HUES6 (cell line): ENCODE results near the gene CCSER2.
"Not testable (repeated sequence)": the region's sequence is repeated elsewhere in the genome, so short reads cannot be mapped to it uniquely, and the experiment has no call there.

ENCODE experiments used
- H3K27ac ChIP-seq: 2 replicates; pipeline ENCODE4 v1.7.0; 2013; ENCODE audit warnings: low read depth, mild to moderate bottlenecking, low read length, inconsistent platforms
- H3K27me3 ChIP-seq: 2 replicates; pipeline ENCODE4 v1.6.1; 2013; ENCODE audit warnings: low read length; ENCODE audit not compliant: control insufficient read depth, insufficient read depth
- H3K36me3 ChIP-seq: 2 replicates; pipeline ENCODE4 v1.6.1; 2013; ENCODE audit warnings: low read length; ENCODE audit not compliant: control insufficient read depth, insufficient read depth
- H3K4me1 ChIP-seq: 2 replicates; pipeline ENCODE4 v1.6.1; 2013; ENCODE audit warnings: low read length; ENCODE audit not compliant: control insufficient read depth, insufficient read depth
- H3K4me3 ChIP-seq: 2 replicates; pipeline ENCODE4 v1.5.1; 2013; ENCODE audit warnings: low read depth, low read length
- H3K9ac ChIP-seq: one replicate; pipeline ENCODE4 v1.6.1; 2013; ENCODE audit warnings: mild to moderate bottlenecking, low read length
- H3K9me3 ChIP-seq: 2 replicates; pipeline ENCODE4 v1.6.1; 2013; ENCODE audit warnings: low read depth, low read length; ENCODE audit not compliant: control insufficient read depth, insufficient read depth

Gene CCSER2

GRCh38 chr10:84493361-84493760 lies 165.0 kb downstream of the CCSER2 start:
- Histone ChIP-seq H3K9me3 (peaks cover 12% of the 10 kb centered on the region), H3K27me3 (no peaks in the 10 kb centered on the region), H3K4me1 (peaks cover 3% of the 10 kb centered on the region; the same call in 1 of the 2 replicates), H3K9ac (no peak overlapping the region), H3K27ac (no peak overlapping the region), H3K4me3 (no peak overlapping the region), H3K36me3 (peaks cover 5% of the 10 kb centered on the region; the same call in 1 of the 2 replicates)

DNA sequence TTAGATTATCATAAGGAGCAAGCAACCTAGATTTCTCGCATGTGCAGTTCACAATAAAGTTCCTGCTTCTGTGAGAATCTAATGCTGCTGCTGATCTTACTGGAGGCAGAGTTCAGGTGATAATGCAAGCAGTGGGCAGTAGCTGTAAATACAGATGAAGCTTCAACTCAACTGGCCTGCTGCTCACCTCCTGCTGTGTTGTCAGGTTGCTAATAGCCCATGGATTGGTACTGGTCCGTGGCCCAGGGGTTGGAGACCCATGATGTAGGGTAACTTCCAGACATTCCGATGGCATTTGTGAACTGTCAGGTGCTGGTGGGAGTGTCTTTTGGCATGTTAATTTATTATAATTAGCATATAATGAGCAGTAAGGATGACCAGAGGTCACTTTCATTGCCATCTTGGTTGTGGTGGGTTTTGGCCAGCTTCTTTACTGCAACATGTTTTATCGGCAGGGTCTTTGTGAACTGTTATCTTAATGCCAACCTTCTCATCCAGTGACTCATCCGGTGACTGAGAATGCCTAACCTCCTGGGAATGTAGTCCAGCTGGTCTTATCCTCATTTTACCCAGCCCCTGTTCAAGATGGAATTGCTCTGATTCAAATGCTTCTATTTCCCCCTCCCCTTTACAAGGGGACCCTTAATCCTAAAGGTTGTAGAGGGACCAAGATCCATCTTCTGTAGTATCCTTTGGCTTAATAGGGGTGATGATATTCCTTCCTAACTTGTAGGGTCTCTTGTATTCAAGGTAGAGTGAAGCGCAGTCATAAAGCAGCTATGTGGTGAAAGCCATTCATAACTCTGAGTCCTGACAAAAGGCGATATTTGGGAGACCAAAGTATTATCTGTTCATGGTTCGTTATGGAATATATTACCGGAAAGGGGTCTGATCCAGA lies 165.8 kb downstream of the CCSER2 start:
- H3K9me3 ChIP-seq, result peaks cover 12% of the 10 kb centered on the region
- H3K9ac ChIP-seq, result no peak overlapping the region
- no peak overlapping the region for H3K4me3 ChIP-seq
- peaks cover 3% of the 10 kb centered on the region; the same call in 1 of the 2 replicates for H3K4me1 ChIP-seq
- H3K27ac ChIP-seq, result no peak overlapping the region
- H3K36me3 ChIP-seq, result peaks cover 5% of the 10 kb centered on the region; the same call in 1 of the 2 replicates
- no peaks in the 10 kb centered on the region for H3K27me3 ChIP-seq

GRCh38 chr10:84494849-84495180 lies 166.4 kb downstream of the CCSER2 start:
- Histone ChIP-seq H3K4me3 (no peak overlapping the region), H3K27ac (no peak overlapping the region), H3K9ac (no peak overlapping the region), H3K4me1 (peaks cover 5% of the 10 kb centered on the region), H3K27me3 (no peaks in the 10 kb centered on the region), H3K36me3 (peaks cover 5% of the 10 kb centered on the region; the same call in 1 of the 2 replicates), H3K9me3 (peaks cover 12% of the 10 kb centered on the region)

DNA sequence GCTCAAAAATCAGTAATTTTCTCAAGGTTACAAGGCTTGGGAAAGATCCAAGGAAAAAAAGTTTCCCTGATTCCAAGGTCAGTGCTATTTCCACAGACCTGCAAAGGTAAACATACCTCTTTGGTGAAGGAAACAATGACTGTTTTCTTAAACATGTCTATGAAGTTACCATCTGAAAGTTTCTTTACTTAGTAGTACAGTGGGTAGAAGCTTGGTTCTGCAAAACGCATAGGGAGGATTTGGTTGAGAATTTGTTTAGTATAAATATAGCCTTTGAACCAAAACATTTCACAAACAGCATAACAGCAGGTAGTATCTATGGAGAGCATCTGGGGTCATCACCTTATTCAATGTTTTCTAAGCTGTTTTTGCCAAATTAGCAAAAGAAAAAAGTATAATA lies 169.6 kb downstream of the CCSER2 start:
- Histone ChIP-seq H3K27ac (no peak overlapping the region), H3K4me3 (no peak overlapping the region), H3K9me3 (no peaks in the 10 kb centered on the region; the same call in 1 of the 2 replicates), H3K27me3 (no peaks in the 10 kb centered on the region), H3K36me3 (no peaks in the 10 kb centered on the region), H3K9ac (no peak overlapping the region), H3K4me1 (peaks cover 14% of the 10 kb centered on the region)

- H3K9ac ChIP-seq, H3K27ac ChIP-seq, H3K36me3 ChIP-seq, H3K9me3 ChIP-seq, H3K4me3 ChIP-seq, H3K27me3 ChIP-seq: not testable (repeated sequence)
- peaks cover 11% of the 10 kb centered on the region for H3K4me1 ChIP-seq
Observed at GRCh38 chr10:84499039-84499438, 170.7 kb downstream of the CCSER2 start.

GRCh38 chr10:84499846-84500245 lies 171.5 kb downstream of the CCSER2 start:
- Histone ChIP-seq H3K9me3 (no peaks in the 10 kb centered on the region; the same call in 1 of the 2 replicates), H3K27ac (no peak overlapping the region), H3K36me3 (no peaks in the 10 kb centered on the region), H3K4me1 (peaks cover 11% of the 10 kb centered on the region), H3K9ac (no peak overlapping the region), H3K4me3 (no peak overlapping the region), H3K27me3 (no peaks in the 10 kb centered on the region)

DNA sequence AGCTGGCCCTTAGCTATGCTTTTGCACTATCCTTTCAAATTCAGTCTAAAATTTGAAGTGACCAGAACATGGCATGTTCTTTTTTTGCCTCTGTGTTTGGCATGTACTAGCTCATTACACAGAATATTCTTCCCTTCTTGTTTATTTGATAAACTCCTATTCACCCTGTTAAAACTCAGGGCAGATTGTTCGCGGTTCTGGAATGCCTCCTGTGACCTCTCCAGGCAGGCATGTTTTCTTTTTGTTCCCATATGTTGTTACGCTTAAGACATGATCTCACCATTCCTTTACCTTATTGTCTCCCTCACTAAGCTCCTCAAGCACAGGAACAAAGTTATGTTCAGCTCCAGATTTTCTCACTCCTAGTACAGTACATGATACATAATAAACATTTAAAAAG lies 181.7 kb downstream of the CCSER2 start:
- peaks cover 10% of the 10 kb centered on the region for H3K4me1 ChIP-seq
- peaks cover 11% of the 10 kb centered on the region for H3K36me3 ChIP-seq
- H3K9ac ChIP-seq, result no peak overlapping the region
- H3K27me3 ChIP-seq, result no peaks in the 10 kb centered on the region
- no peak overlapping the region for H3K27ac ChIP-seq
- no peaks in the 10 kb centered on the region for H3K9me3 ChIP-seq
- H3K4me3 ChIP-seq, result no peak overlapping the region

DNA sequence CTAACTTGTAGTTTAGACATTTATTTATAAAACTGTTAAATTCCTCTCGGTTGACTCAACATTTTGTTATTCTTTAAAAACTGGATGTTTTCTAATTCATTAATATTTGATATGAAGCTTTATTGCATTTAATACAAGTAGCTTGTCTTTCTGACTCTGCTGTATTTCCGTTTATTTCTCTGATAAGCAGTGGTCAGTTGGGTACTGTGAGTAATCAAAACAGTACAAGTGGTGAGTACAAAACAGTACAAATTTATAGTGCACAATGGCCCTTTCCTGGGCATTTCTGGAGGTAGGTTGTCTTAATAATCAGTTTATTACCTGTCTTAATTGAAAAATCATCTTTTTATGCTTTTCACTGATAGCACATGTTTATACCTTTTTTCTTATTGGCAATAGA lies 182.7 kb downstream of the CCSER2 start:
- Histone ChIP-seq H3K9me3 (no peaks in the 10 kb centered on the region), H3K27me3 (no peaks in the 10 kb centered on the region), H3K27ac (no peak overlapping the region), H3K9ac (no peak overlapping the region), H3K36me3 (peaks cover 11% of the 10 kb centered on the region), H3K4me3 (no peak overlapping the region), H3K4me1 (peaks cover 10% of the 10 kb centered on the region)

DNA sequence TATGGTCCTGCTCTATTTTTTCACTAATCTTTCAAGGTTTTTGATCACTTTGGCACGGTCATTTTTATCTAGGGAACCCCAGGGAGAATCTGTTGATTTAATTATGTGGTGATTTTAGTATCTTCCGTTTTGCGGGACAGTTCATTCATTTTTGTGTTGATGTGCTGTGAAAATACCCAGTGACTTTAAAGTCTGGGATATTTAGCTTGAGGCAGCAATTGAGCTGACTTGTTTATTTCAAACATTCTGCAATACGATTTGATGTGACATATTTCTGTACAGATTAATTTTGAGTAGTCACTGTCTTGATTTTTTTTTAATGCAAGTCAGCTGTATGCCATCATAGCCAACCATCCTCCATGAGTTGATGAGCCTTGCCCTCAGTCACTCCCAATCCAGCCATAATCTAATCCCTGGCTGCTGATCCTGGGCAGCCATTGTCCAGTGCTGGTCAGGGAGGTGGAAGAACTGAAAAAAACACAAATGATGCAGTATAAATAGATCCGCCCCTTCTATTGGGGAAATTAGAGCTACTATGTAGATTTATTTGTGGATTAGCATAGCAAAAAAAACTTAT lies 183.4 kb downstream of the CCSER2 start:
- Histone ChIP-seq H3K4me1 (peaks cover 10% of the 10 kb centered on the region), H3K4me3 (no peak overlapping the region), H3K27ac (no peak overlapping the region), H3K9me3 (no peaks in the 10 kb centered on the region), H3K9ac (no peak overlapping the region), H3K27me3 (no peaks in the 10 kb centered on the region), H3K36me3 (peaks cover 11% of the 10 kb centered on the region)

DNA sequence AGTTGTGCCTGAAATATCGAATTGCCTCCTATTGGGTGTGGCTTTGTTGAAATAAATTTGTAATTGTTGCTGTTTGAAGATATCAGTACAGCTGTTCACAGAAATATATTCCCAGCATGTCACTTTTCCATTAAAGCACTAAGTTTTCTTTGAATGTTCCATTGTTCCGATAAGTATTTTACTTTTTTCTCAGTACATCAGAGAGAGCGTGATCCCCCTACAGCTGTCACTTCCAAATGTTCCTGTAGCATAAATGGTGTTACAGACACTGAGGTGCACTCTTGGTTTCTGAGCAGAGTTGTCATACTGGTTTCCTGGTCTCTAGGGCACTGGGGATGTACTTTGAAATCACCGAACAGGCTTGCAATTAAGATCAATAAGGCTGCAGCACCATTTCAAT lies 189.2 kb downstream of the CCSER2 start:
- peaks cover 11% of the 10 kb centered on the region for H3K36me3 ChIP-seq
- H3K4me1 ChIP-seq, result peaks cover 23% of the 10 kb centered on the region
- no peaks in the 10 kb centered on the region for H3K27me3 ChIP-seq
- no peak overlapping the region for H3K9ac ChIP-seq
- no peak overlapping the region for H3K4me3 ChIP-seq
- no peak overlapping the region for H3K27ac ChIP-seq
- H3K9me3 ChIP-seq, result no peaks in the 10 kb centered on the region

DNA sequence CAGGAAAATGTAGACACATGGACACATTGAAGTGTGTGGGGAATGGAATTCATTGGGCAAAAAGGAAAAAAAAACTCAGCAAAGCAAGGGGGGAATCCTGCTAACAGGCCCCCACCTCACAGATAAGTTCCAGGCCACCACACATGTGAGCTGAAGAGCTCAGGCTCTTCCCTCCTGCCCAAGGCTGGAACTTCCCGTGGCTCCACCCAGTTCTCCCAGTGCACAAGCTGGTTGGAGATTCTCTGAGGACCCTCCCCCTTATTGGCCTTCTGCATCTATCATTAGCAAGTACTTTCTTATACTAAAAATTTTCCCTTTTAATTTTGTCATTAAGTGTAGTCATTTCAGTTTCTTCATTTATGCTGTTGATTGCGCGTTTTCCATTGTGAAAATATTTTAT lies 190.8 kb downstream of the CCSER2 start:
- no peak overlapping the region for H3K9ac ChIP-seq

More for the DNA sequence above, 190.8 kb downstream of the CCSER2 start:
- Histone ChIP-seq H3K4me1 (peaks cover 25% of the 10 kb centered on the region), H3K9me3 (no peaks in the 10 kb centered on the region), H3K4me3 (no peak overlapping the region), H3K27ac (no peak overlapping the region), H3K36me3 (peaks cover 3% of the 10 kb centered on the region; the same call in 1 of the 2 replicates), H3K27me3 (no peaks in the 10 kb centered on the region)
